GDM1 (cell line): Measurements from ENCODE around the gene CCDC120.

Experiments used
- DNase-seq: peaks from one replicate; lab custom pipeline; 2025; lab: John Stamatoyannopoulos, UW

The CCDC120 gene

GRCh38 chrX:49058794-49059193 lies at the start of gene CCDC120:
Gene CCDC120 (plus strand): TSS chrX:49058999. CDS start chrX:49062042, 3,043 bp downstream.
- no peak for DNase-seq

- no peak for DNase-seq
These were observed 39.7 kb upstream of the CCDC120 start for GRCh38 chrX:49019050-49019449.

- no peak for DNase-seq
These were observed 39.1 kb upstream of the CCDC120 start for GRCh38 chrX:49019599-49020249.

GRCh38 chrX:49029876-49030275 lies 28.9 kb upstream of the CCDC120 start:
- DNase-seq, result no peak

- no peak for DNase-seq
These were observed 28.5 kb upstream of the CCDC120 start for GRCh38 chrX:49030283-49030682.

- DNase-seq, result no peak
These were observed 20.8 kb upstream of the CCDC120 start for GRCh38 chrX:49037883-49038475.

- DNase-seq, result peak; percentile 91
These were observed 19.0 kb upstream of the CCDC120 start for GRCh38 chrX:49039598-49040375.

GRCh38 chrX:49040376-49040955 lies 18.3 kb upstream of the CCDC120 start:
- no peak for DNase-seq

- no peak for DNase-seq
These were observed 16.8 kb upstream of the CCDC120 start for GRCh38 chrX:49041744-49042580.

GRCh38 chrX:49042581-49043219 lies 16.1 kb upstream of the CCDC120 start:
- DNase-seq, result no peak

- DNase-seq, result peak; percentile 96
These were observed 15.4 kb upstream of the CCDC120 start, which contains the start of gene TFE3 for GRCh38 chrX:49043220-49043986. Gene TFE3 (minus strand): TSS chrX:49043357. CDS start chrX:49043226, 131 bp downstream.

GRCh38 chrX:49043987-49044281 lies 14.9 kb upstream of the CCDC120 start:
- no peak for DNase-seq

GRCh38 chrX:49053223-49054072 lies 5.4 kb upstream of the CCDC120 start:
- DNase-seq, result peak; percentile 39

- no peak for DNase-seq
These were observed 4.6 kb upstream of the CCDC120 start for GRCh38 chrX:49054073-49054762.

- no peak for DNase-seq
These were observed 402 bp downstream of the CCDC120 start for GRCh38 chrX:49059201-49059600.

- no peak for DNase-seq
These were observed 884 bp downstream of the CCDC120 start for GRCh38 chrX:49059681-49060085.

GRCh38 chrX:49060914-49061313 lies 2.1 kb downstream of the CCDC120 start:
- DNase-seq, result no peak

GRCh38 chrX:49061490-49061889 lies 2.7 kb downstream of the CCDC120 start:
- no peak for DNase-seq

- DNase-seq, result no peak
These were observed 3.1 kb downstream of the CCDC120 start for GRCh38 chrX:49061916-49062315.
